SK-N-SH (cell line): ENCODE data around the gene FAM234A. TPM values are rescaled to one million over a fixed set of nuclear protein-coding genes. Genes with fewer than 3 reads are reported as not detected.

Source experiments
- CTCF ChIA-PET: fragments of 300-600, 350-600 bp; formaldehyde crosslinking; extraction: SDS; loops from one replicate; lab custom pipeline; 2021; lab: Yijun Ruan, JAX
- POLR2A ChIA-PET: fragments of 350-600 bp; sonication (Branson Sonifier 250); formaldehyde crosslinking; extraction: SDS; loops from one replicate; lab custom pipeline; 2020; ENCODE audit warnings: antibody characterized with exemption, inconsistent platforms; lab: Yijun Ruan, JAX
- DNase-seq: peaks from one replicate; pipeline ENCODE4 v3.0.0; 2012
- H2AFZ ChIP-seq: fragments of 200-600 bp; sonication (generic); 2 replicates; pipeline ENCODE4 v1.8.1; 2016; ENCODE audit warnings: antibody characterized with exemption, mild to moderate bottlenecking, low read depth
- H3F3A ChIP-seq: fragments of 200-600 bp; sonication (generic); replicated peaks from 2 replicates; pipeline ENCODE3; 2016; ENCODE audit warnings: antibody characterized with exemption, mild to moderate bottlenecking; ENCODE audit not compliant: insufficient read depth
- H3K27ac ChIP-seq, 2 experiments: fragments of 200-500 bp in 1 of 2; fragments of 200-600 bp in 1 of 2; sonication (Bioruptor generic) in 1 of 2; sonication (generic), shearing (Covaris generic) in 1 of 2; 2 replicates each; pipeline versions ENCODE4 v1.5.1 to v1.6.1; 2014 to 2016; ENCODE audit warnings: low read depth in 2 of 2, inconsistent platforms in 1 of 2, low read length in 1 of 2, mild to moderate bottlenecking in 1 of 2, mixed read lengths in 1 of 2
- H3K27me3 ChIP-seq: fragments of 200-600 bp; sonication (generic), shearing (Covaris generic); 2 replicates; pipeline ENCODE4 v1.6.1; 2016; ENCODE audit warnings: mixed run types; ENCODE audit not compliant: insufficient read depth
- H3K36me3 ChIP-seq, 2 experiments: fragments of 200-500 bp in 1 of 2; fragments of 200-600 bp in 1 of 2; sonication (Bioruptor generic) in 1 of 2; sonication (generic) in 1 of 2; replicated peaks in 1 of 2; 2 replicates each; pipeline versions ENCODE3 to v1.5.1; 2014 to 2016; ENCODE audit warnings: low read length in 1 of 2, mild to moderate bottlenecking in 1 of 2; ENCODE audit not compliant: insufficient read depth in 2 of 2, control insufficient read depth in 1 of 2
- H3K4me1 ChIP-seq, 2 experiments: fragments of 200-500 bp in 1 of 2; fragments of 200-600 bp in 1 of 2; sonication (Bioruptor generic) in 1 of 2; sonication (generic), shearing (Covaris generic) in 1 of 2; 2 replicates each; pipeline versions ENCODE4 v1.5.1 to v1.6.1; 2014 to 2016; ENCODE audit warnings: low read depth in 1 of 2, low read length in 1 of 2, mixed run types in 1 of 2; ENCODE audit not compliant: insufficient read depth in 2 of 2, control insufficient read depth in 1 of 2
- H3K4me2 ChIP-seq: fragments of 200-600 bp; sonication (generic), shearing (Covaris generic); 2 replicates; pipeline ENCODE4 v1.6.1; 2017; ENCODE audit warnings: mixed run types
- H3K4me3 ChIP-seq, 2 experiments: fragments of 200-500 bp in 1 of 2; fragments of 200-600 bp in 1 of 2; sonication (Bioruptor generic) in 1 of 2; sonication (generic), shearing (Covaris generic) in 1 of 2; 2 replicates each; pipeline versions ENCODE4 v1.5.1 to v1.8.1; 2014 to 2016; ENCODE audit warnings: low read depth in 2 of 2, inconsistent platforms in 1 of 2, low read length in 1 of 2, mild to moderate bottlenecking in 1 of 2, mixed read lengths in 1 of 2, moderate library complexity in 1 of 2
- H3K79me2 ChIP-seq: fragments of 200-600 bp; sonication (generic); 2 replicates; pipeline ENCODE4 v1.8.1; 2017; ENCODE audit warnings: mild to moderate bottlenecking; ENCODE audit not compliant: insufficient read depth
- H3K9ac ChIP-seq: fragments of 200-600 bp; sonication (generic); 2 replicates; pipeline ENCODE4 v1.6.1; 2017; ENCODE audit warnings: mixed run types
- H3K9me2 ChIP-seq: fragments of 200-600 bp; sonication (generic); 2 replicates; pipeline ENCODE4 v1.6.1; 2017; ENCODE audit warnings: mixed run types
- H3K9me3 ChIP-seq: fragments of 200-600 bp; sonication (generic); 2 replicates; pipeline ENCODE4 v1.6.1; 2017; ENCODE audit warnings: mixed run types, mild to moderate bottlenecking, moderate library complexity
- H4K20me1 ChIP-seq: fragments of 200-600 bp; sonication (generic); 2 replicates; pipeline ENCODE4 v1.6.1; 2017; ENCODE audit warnings: mild to moderate bottlenecking, mixed run types; ENCODE audit not compliant: insufficient read depth
- ELF1 ChIP-seq: IDR thresholded peaks from 2 replicates; pipeline ENCODE4 v1.4.0; 2012
- EP300 ChIP-seq, 2 experiments: IDR thresholded peaks; 2 replicates each; pipeline versions ENCODE4 v1.4.0 to v1.6.1; 2012; ENCODE audit warnings: borderline replicate concordance in 1 of 2, low read depth in 1 of 2, low read length in 1 of 2
- GABPA ChIP-seq: IDR thresholded peaks from 2 replicates; pipeline ENCODE4 v1.4.0; 2012; ENCODE audit warnings: low read depth, mild to moderate bottlenecking
- JUND ChIP-seq: IDR thresholded peaks from 2 replicates; pipeline ENCODE4 v1.4.0; 2012
- MXI1 ChIP-seq: IDR thresholded peaks from 2 replicates; pipeline ENCODE4 v1.6.1; 2012; ENCODE audit warnings: mild to moderate bottlenecking, low read depth, low read length, improper control_type of control experiment
- NFIC ChIP-seq: IDR thresholded peaks from 2 replicates; pipeline ENCODE4 v1.4.0; 2012; ENCODE audit warnings: borderline replicate concordance
- POLR2AphosphoS5 ChIP-seq: IDR thresholded peaks from 2 replicates; pipeline ENCODE4 v1.6.1; 2012; ENCODE audit warnings: low read depth, low read length
- RAD21 ChIP-seq: IDR thresholded peaks from 2 replicates; pipeline ENCODE4 v1.6.1; 2012; ENCODE audit warnings: mild to moderate bottlenecking, low read length
- RCOR1 ChIP-seq: fragments of 150-350 bp; IDR thresholded peaks from 2 replicates; pipeline ENCODE4 v1.6.1; 2017; ENCODE audit warnings: antibody characterized with exemption, low read length
- RXRA ChIP-seq: IDR thresholded peaks from 2 replicates; pipeline ENCODE4 v1.4.0; 2012; ENCODE audit warnings: low read depth, mild to moderate bottlenecking, borderline replicate concordance
- SIN3A ChIP-seq: IDR thresholded peaks from 2 replicates; pipeline ENCODE4 v1.6.1; 2012; ENCODE audit warnings: low read depth, mild to moderate bottlenecking, low read length, moderate library complexity, borderline replicate concordance
- TCF12 ChIP-seq: IDR thresholded peaks from 2 replicates; pipeline ENCODE4 v1.4.0; 2012
- WGBS: methylation state at CpG from one replicate; pipeline ENCODE4 v1.1.6; 2017; ENCODE audit warnings: low lambda C conversion rate; 5-methylcytosine and 5-hydroxymethylcytosine counted together
- polyA plus RNA-seq, 3 experiments: library from polyadenylated mRNA; depleted of rRNA; stranded (reverse); fragments of >200 nt; gene quantifications; 2 replicates each; pipeline ENCODE4 v1.2.3, GENCODE V29; 2012
- TF ChIP-seq, protein P1 (sequence below): fragments of 150-350 bp; IDR thresholded peaks from 2 replicates; pipeline ENCODE4 v1.6.1; 2017; ENCODE audit warnings: antibody characterized with exemption, low read length, low read depth, borderline replicate concordance
- TF ChIP-seq, protein P2 (sequence below): fragments of 200-600 bp; sonication (generic); IDR thresholded peaks from 2 replicates; pipeline ENCODE4 v1.6.1; 2017; ENCODE audit warnings: antibody characterized with exemption, mild to moderate bottlenecking, moderate library complexity
- TF ChIP-seq, protein P3 (sequence below): IDR thresholded peaks from 2 replicates; pipeline ENCODE4 v1.4.0; 2012; ENCODE audit warnings: low read depth
- TF ChIP-seq, protein P4 (sequence below): IDR thresholded peaks from 2 replicates; pipeline ENCODE4 v1.4.0; 2012; ENCODE audit warnings: low read depth, borderline replicate concordance

The FAM234A gene
- polyA plus RNA-seq, 1 of the 3 experiments (the other 2 are of a cell fraction) = 126 TPM

DNA sequence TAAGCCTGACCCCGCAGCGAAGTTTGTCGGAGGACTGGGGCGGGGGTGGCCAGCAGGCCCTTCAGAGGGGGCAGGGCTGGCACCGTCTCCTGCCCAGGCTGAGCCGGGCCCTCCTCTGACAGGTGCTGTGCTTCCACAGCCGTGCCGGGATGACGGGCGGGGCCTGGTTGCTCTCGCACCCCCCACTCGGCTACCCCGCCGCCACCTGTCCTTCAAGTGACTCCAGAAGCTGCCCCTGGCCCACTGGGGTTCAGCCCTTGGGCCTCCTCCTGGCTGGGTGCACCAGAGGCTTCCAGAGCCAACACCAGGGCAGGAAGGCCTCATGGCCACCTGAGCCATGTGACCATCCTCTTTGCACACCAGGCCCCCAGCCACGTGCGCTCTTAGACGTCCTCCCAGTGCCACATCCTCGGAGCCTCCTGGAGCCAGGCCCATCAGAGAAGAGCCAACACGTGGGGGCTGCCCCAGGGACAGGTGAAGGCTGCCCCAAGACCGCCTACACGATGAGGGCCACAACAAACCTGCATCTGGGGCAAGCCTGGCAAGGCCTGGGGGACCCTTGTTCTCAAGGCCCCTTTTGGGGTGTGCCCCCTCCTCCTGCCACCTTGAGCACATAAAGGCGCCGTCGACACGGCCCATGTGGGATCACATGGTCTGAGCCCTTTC is 55.5 kb downstream of the FAM234A start (continued):
- TF ChIP-seq, protein P1, sequence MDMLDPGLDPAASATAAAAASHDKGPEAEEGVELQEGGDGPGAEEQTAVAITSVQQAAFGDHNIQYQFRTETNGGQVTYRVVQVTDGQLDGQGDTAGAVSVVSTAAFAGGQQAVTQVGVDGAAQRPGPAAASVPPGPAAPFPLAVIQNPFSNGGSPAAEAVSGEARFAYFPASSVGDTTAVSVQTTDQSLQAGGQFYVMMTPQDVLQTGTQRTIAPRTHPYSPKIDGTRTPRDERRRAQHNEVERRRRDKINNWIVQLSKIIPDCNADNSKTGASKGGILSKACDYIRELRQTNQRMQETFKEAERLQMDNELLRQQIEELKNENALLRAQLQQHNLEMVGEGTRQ = no peak
- TF ChIP-seq POLR2AphosphoS5 (no peak), NFIC (no peak)
- TF ChIP-seq, protein P2, sequence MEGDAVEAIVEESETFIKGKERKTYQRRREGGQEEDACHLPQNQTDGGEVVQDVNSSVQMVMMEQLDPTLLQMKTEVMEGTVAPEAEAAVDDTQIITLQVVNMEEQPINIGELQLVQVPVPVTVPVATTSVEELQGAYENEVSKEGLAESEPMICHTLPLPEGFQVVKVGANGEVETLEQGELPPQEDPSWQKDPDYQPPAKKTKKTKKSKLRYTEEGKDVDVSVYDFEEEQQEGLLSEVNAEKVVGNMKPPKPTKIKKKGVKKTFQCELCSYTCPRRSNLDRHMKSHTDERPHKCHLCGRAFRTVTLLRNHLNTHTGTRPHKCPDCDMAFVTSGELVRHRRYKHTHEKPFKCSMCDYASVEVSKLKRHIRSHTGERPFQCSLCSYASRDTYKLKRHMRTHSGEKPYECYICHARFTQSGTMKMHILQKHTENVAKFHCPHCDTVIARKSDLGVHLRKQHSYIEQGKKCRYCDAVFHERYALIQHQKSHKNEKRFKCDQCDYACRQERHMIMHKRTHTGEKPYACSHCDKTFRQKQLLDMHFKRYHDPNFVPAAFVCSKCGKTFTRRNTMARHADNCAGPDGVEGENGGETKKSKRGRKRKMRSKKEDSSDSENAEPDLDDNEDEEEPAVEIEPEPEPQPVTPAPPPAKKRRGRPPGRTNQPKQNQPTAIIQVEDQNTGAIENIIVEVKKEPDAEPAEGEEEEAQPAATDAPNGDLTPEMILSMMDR = no peak

DNA sequence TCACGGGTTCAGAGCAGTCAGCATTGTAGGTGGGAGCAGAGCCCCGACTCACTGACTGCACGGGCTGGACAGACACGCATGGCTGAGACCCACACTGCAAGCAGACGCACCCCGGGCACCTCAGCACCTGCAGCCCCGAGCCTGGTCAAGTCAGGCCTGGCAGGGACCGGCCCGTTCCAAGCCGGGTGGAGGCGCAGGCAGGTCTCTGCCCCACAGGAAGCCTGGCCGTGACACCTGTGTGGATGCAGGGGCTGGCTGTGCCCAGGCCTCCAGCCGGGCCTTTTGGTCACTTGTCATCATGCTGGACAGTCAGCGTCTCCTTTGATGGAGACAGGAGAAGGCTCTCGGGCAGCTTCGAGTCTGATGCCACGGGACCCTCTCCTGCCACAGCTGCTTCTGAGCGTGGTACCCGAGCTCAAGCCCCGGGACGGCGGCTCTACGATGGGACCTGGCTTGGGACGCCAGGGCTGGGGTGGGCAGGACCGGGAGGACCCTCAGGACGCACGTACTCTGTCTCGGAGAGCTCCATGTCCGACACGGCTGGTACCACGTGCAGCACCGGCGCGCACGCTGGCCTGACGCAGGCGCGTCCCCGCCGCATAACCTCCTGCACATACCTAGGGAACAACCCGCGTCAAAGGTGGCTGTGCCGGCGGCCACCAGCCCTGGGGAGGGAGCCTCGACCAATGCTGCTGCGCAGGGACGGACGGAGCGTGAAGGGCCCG is 56.2 kb downstream of the FAM234A start:
- Histone ChIP-seq H3K9me3 (no peaks in the 10 kb centered on the region), H3K4me2 (no peak overlapping the region), H3K9ac (no peak overlapping the region), H2AFZ (no peak overlapping the region), H3K27me3 (no peaks in the 10 kb centered on the region), H3K79me2 (no peaks in the 10 kb centered on the region), H3K4me1 (no peaks in the 10 kb centered on the region), H3F3A (no peaks in the 10 kb centered on the region), H4K20me1 (no peaks in the 10 kb centered on the region), H3K4me3 (no peak overlapping the region), H3K27ac (no peak overlapping the region), H3K9me2 (no peaks in the 10 kb centered on the region), H3K36me3 (peaks cover 0 to 47% of the 10 kb centered on the region in 2 experiments)
- CTCF ChIA-PET = no interaction called here
- TF ChIP-seq TCF12 (no peak), GABPA (no peak), ELF1 (no peak), RCOR1 (no peak), RAD21 (no peak), MXI1 (no peak), SIN3A (no peak), RXRA (no peak), EP300 (IDR thresholded peaks at IDR 0.05; ENCODE audit: borderline replicate concordance in 1 of 2, low read depth in 1 of 2, low read length in 1 of 2) (no peak), JUND (no peak)
- TF ChIP-seq, protein P3, sequence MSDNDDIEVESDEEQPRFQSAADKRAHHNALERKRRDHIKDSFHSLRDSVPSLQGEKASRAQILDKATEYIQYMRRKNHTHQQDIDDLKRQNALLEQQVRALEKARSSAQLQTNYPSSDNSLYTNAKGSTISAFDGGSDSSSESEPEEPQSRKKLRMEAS = no peak
- TF ChIP-seq, protein P1 = no peak
- TF ChIP-seq, protein P4, sequence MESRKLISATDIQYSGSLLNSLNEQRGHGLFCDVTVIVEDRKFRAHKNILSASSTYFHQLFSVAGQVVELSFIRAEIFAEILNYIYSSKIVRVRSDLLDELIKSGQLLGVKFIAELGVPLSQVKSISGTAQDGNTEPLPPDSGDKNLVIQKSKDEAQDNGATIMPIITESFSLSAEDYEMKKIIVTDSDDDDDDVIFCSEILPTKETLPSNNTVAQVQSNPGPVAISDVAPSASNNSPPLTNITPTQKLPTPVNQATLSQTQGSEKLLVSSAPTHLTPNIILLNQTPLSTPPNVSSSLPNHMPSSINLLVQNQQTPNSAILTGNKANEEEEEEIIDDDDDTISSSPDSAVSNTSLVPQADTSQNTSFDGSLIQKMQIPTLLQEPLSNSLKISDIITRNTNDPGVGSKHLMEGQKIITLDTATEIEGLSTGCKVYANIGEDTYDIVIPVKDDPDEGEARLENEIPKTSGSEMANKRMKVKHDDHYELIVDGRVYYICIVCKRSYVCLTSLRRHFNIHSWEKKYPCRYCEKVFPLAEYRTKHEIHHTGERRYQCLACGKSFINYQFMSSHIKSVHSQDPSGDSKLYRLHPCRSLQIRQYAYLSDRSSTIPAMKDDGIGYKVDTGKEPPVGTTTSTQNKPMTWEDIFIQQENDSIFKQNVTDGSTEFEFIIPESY = no peak
- no peak for DNase-seq
- POLR2A ChIA-PET = no interaction called here
- WGBS = 97% methylated on average over 8 of the region's 50 CpGs
